ENCODE data around the gene ZNF784.
A peak's percentile ranks its signal among the peaks of the same experiment; 100 is the strongest.

ZNF784 gene

GRCh38 chr19:55638864-55639359 is 14.5 kb upstream of the ZNF784 start:
- TF ChIP-seq, protein P1, sequence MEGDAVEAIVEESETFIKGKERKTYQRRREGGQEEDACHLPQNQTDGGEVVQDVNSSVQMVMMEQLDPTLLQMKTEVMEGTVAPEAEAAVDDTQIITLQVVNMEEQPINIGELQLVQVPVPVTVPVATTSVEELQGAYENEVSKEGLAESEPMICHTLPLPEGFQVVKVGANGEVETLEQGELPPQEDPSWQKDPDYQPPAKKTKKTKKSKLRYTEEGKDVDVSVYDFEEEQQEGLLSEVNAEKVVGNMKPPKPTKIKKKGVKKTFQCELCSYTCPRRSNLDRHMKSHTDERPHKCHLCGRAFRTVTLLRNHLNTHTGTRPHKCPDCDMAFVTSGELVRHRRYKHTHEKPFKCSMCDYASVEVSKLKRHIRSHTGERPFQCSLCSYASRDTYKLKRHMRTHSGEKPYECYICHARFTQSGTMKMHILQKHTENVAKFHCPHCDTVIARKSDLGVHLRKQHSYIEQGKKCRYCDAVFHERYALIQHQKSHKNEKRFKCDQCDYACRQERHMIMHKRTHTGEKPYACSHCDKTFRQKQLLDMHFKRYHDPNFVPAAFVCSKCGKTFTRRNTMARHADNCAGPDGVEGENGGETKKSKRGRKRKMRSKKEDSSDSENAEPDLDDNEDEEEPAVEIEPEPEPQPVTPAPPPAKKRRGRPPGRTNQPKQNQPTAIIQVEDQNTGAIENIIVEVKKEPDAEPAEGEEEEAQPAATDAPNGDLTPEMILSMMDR (IDR thresholded peaks at IDR 0.05; ENCODE audit: borderline replicate concordance, control extremely low read depth, extremely low read depth, insufficient read depth, missing control alignments): peak; percentile 30
- in situ Hi-C loops (cut with MboI; ENCODE audit: low sequenced_read_pairs, unreplicated experiment): no loop called here
- DNase-seq (ENCODE audit: low spot score): no peak

DNA sequence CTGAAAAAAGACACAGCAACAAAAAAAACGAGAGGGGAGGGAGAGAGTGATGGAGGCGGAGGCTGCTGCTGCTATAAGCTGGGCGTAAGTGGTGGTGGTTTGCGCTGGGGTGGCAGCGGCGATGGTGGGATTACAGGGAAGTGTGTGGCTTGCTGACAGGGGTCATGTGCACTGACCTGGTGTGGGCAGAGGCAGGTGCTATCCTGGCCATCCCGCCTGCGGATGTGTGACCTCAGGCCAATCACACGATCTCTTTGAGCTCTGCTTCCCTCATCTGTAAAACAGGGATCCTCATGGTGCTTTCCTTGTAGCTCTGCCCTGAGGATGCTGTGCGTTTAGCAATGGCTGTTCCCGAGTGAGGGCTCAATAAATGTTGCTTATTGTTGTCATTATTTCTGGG is 13.2 kb upstream of the ZNF784 start:
- DNase-seq (ENCODE audit: low spot score): no peak
- TF ChIP-seq, protein P1 (IDR thresholded peaks at IDR 0.05; ENCODE audit: borderline replicate concordance, control extremely low read depth, extremely low read depth, insufficient read depth, missing control alignments): no peak
- in situ Hi-C loops (cut with MboI; ENCODE audit: low sequenced_read_pairs, unreplicated experiment): no loop called here

DNA sequence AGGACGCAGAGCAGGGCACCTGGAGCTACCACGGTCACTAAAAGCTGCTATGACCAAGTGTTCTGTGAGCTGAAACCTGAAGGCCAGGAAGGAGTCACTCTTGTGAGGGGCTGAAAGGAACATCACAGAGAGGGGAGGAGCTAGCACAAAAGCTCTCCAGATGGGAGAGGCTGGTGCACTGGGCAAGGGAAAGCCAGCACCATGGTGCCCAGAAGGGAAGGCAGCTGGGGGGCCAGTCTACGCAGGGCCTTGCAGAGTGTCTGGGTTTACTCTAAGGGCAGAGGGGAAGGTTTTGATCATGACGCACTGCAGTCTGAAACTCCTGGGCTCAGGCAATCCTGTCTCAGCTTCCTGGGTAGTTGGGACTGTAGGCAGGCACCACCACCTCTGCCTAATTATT is 12.4 kb upstream of the ZNF784 start:
- no peak for DNase-seq (ENCODE audit: low spot score)
- in situ Hi-C loops (cut with MboI; ENCODE audit: low sequenced_read_pairs, unreplicated experiment): no loop called here
- TF ChIP-seq, protein P1 (IDR thresholded peaks at IDR 0.05; ENCODE audit: borderline replicate concordance, control extremely low read depth, extremely low read depth, insufficient read depth, missing control alignments): no peak

GRCh38 chr19:55635856-55636440 is 11.6 kb upstream of the ZNF784 start:
- no peak for DNase-seq (ENCODE audit: low spot score)
- TF ChIP-seq, protein P1 (IDR thresholded peaks at IDR 0.05; ENCODE audit: borderline replicate concordance, control extremely low read depth, extremely low read depth, insufficient read depth, missing control alignments): no peak
- in situ Hi-C loops (cut with MboI; ENCODE audit: low sequenced_read_pairs, unreplicated experiment): no loop called here

DNA sequence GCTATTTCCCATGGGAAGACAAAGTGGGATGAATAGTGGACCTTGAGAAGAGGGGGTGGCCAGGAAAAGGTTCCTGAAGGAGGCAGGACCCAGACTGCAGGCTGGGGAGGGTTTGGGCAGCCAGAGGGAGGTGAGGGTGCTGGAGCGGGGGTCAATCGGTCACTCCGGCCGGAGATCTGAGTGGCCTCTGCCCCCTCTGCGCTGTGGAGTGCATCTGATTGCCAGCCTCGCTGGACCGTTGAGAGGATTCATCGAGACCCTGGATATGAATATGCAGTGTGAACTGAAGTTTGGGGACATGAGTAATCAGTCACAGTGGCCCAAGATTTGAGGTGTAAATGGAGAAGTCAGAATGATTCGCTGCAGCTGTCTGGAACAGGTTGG is 11.0 kb upstream of the ZNF784 start:
- DNase-seq (ENCODE audit: low spot score): no peak
- TF ChIP-seq, protein P1 (IDR thresholded peaks at IDR 0.05; ENCODE audit: borderline replicate concordance, control extremely low read depth, extremely low read depth, insufficient read depth, missing control alignments): no peak
- in situ Hi-C loops (cut with MboI; ENCODE audit: low sequenced_read_pairs, unreplicated experiment): no loop called here

- TF ChIP-seq, protein P1 (IDR thresholded peaks at IDR 0.05; ENCODE audit: borderline replicate concordance, control extremely low read depth, extremely low read depth, insufficient read depth, missing control alignments): no peak
- in situ Hi-C loops (cut with MboI; ENCODE audit: low sequenced_read_pairs, unreplicated experiment): no loop called here
- DNase-seq (ENCODE audit: low spot score): no peak
Observed at GRCh38 chr19:55633861-55634260, 9.5 kb upstream of the ZNF784 start.
